GM21390 (cell line): ENCODE data around the gene CFAP97.
"Not testable (repeated sequence)": the region's sequence is repeated elsewhere in the genome, so short reads cannot be mapped to it uniquely, and the experiment has no call there.

ENCODE experiments used
- ATAC-seq: cut with Tn5 transposase; IDR thresholded peaks from one replicate; pipeline ENCODE4 v1.9.1; 2021; ENCODE audit not compliant: unreplicated experiment

CFAP97 gene

GRCh38 chr4:185203486-185204237 is at the start of gene CFAP97:
TSS of gene CFAP97 (minus strand) at chr4:185204000. CDS start at chr4:185191196, 12,804 bp downstream.
- peak; percentile 69 for ATAC-seq

DNA sequence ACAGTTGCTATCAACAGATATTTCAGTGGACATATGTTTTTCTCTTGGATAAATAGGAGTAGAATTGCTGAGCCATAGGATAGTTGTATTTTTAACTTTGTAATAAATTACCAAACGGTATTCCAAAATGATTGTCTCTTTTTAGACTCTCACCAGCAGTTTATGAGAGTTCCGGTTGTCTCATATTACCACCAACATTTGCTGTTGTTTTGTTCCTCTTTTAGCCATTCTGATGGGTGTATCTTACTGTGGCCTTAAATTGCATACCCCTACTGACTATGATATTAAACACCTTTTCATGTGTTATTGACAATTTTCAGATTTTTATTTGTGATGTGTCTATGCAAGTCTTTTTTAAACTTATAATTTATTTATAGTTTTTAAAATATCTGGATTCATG is 45.3 kb upstream of the CFAP97 start:
- no peak for ATAC-seq

- ATAC-seq, result no peak
Measured at GRCh38 chr4:185248393-185249039, 44.7 kb upstream of the CFAP97 start.

DNA sequence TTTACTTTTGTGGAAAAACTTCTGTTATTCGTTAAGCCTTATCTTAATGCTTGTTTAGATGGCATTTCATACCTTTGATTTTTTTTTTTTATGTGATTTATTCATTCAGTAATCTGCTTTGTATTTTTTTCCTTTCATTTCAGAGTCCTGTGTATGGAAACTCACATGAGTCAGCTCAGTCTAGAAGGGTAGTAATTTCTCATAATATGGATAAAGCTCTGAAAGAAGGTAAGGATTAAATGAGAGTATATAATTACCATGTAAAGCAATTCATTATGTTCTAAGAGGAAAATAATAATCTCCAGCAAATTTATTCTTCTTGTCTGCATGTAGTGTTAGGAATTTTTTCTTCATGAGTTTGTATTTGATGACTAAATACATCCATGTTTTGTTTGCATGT is 43.4 kb upstream of the CFAP97 start:
- no peak for ATAC-seq

- ATAC-seq, result no peak
Measured at GRCh38 chr4:185246453-185246852, 42.7 kb upstream of the CFAP97 start.

- no peak for ATAC-seq
Measured at GRCh38 chr4:185244763-185245162, 41.0 kb upstream of the CFAP97 start.

GRCh38 chr4:185243879-185244278 is 40.1 kb upstream of the CFAP97 start:
- ATAC-seq, result no peak

- no peak for ATAC-seq
Measured at GRCh38 chr4:185242749-185243533, 39.1 kb upstream of the CFAP97 start.

DNA sequence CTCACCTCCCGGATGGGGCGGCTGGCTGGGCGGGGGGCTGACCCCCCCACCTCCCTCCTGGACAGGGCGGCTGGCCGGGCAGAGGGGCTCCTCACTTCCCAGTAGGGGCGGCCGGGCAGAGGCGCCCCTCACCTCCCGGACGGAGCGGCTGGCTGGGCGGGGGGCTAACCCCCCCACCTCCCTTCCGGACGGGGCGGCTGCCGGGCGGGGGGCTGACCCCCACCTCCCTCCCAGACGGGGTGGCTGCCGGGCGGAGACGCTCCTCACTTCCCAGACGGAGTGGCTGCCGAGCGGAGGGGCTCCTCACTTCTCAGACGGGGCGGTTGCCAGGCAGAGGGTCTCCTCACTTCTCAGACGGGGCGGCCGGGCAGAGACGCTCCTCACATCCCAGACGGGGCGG is 36.7 kb upstream of the CFAP97 start:
- not testable (repeated sequence) for ATAC-seq

GRCh38 chr4:185238750-185239149 is 35.0 kb upstream of the CFAP97 start:
- ATAC-seq, result no peak

DNA sequence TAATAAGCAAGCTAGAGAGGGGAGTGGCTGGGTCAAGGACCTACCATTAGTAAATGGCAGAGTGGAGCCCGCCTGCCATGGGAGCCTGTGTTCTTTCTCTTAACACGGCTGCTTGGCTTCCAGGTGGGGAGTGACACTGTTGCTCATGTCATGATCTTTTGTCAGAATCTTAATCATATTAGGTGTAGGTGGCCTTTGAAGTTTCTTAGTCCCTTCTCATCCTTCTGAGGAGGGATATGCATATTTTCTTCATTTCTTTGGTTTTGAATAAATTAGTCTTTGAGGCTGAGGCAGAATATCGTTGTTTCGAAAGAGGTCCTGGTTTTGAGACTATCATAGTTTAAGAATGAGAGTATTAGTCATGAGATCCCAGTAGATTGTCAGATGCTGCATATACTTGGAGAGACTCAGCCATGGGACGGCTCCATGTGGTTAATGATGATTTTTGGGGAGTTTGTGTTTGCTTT is 34.4 kb upstream of the CFAP97 start:
- no peak for ATAC-seq

DNA sequence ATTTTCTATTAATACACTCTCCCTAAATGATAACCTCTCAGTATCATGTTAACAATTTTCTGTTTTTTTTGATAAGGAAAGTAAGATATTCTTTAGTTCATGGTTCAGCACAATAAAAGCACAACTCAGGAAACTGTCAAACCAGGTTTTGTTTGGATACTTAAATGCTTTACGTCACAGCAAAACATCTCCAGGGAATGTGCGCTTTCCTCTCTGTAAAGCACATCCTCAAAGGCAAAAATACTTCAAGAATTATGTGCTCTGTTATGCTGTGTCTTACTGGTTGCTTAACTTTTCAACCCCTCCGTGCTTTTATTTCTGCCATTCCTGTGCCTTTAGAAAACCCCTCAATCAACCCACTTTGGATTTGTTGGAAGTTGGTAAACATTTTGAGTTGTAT is 33.4 kb upstream of the CFAP97 start:
- no peak for ATAC-seq

- no peak for ATAC-seq
Measured at GRCh38 chr4:185235843-185236503, 32.2 kb upstream of the CFAP97 start.

DNA sequence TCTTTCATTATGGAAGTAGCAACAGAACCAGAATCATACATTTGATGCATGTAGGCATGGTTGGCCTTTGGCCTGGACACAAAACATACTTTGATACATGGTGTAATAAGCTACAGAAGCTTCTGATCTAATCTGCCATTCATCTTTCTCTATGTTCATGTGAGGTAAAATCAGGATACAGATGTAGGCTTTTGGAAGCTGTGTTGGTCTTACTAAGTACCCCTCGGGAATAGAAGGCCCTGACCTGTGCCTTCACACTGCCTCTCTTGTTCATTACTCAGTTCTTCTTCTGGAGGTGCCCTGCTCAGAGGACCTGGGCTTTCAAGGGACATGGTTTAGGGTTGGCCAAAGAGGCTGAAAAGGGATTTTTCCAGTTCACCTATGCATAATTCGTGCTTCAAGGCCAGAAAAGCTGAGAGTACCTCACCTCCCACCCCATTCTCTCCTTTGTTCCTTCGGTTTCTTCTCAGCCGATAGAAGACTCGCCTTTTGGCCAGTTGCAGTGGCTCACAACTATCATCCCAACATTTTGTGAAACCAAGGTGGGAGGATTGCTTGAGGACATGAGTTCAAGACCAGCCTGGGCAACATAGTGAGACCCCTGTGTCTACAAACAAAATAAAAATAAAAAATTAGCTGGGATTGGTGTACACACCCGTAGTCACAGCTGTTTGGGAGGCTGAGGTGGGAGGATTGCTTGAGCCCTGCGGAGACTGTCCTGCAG is 31.5 kb upstream of the CFAP97 start:
- no peak for ATAC-seq

DNA sequence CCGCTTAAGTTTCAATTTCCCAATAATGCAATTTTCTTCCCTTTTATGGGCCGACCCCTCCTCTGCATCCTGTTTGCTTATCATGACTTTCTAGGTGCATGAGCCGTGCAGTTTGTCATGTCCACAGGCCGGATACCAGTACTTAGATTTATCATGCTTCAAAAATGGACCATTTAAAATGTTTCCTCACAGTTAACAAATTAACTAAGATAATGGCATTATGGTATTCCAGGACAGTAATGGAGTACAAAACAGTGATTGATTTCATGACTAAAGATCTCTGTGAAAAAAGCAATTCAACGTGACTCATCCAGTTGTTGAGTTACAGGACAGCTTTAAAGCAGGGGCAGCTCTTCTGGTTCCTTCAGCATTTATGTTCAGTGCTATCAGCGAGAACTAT is 28.6 kb upstream of the CFAP97 start:
- ATAC-seq, result no peak

GRCh38 chr4:185229021-185229818 is 25.4 kb upstream of the CFAP97 start:
- ATAC-seq, result no peak

- ATAC-seq, result no peak
Measured at GRCh38 chr4:185227713-185228278, 24.0 kb upstream of the CFAP97 start.

- no peak for ATAC-seq
Measured at GRCh38 chr4:185227131-185227551, 23.3 kb upstream of the CFAP97 start.

DNA sequence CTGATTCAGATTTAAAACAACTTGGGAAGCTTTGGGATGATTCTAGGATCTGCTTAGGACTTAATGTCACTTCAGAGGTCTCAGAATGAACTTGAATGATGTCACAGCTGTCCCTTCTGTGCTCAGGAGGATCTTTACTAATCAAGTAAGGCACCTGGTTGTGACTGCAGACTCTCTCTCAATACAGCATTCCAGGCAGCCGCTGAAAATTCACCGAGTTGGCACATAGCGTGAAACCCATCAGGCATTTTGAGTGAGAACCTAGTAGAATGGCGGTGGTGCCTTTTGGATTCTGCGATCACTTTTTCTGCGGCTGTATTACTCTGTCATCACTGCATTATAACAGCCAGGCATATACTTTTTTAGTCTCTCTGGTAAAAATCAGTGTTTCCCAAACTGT is 22.1 kb upstream of the CFAP97 start:
- ATAC-seq, result no peak
